GM11168 (cell line): ENCODE measurements around the gene PDCD5.

Source experiments
- in situ Hi-C: fragments of 300-500 bp; cut with MboI; formaldehyde crosslinking; loops from one replicate; pipeline ENCODE4 v1.12.0; 2022; ENCODE audit warnings: low sequenced_read_pairs; ENCODE audit not compliant: unreplicated experiment

Gene PDCD5

DNA sequence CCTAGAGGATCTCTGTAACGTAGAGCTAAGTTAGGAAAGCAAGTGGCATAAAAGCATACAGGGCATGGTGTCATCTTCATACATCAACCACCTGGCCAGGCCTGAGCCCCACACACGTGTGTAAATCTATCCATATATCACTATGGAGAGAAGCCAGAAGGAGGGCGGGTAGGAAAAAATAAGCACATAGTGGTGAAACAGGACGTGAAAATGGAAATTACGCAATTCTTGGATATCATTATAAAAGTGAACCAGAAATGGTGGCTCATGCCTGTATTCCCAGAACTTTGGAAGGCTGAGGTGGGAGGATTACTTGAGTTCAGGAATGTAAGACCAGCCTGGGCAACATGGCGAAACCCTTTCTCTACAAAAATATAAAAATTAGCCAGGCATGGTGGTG lies 43.4 kb downstream of the PDCD5 start:
- in situ Hi-C loops, result no loop called here

GRCh38 chr19:32626969-32627368 lies 46.0 kb downstream of the PDCD5 start:
- in situ Hi-C loops, result no loop called here

GRCh38 chr19:32627714-32628270 lies 46.8 kb downstream of the PDCD5 start:
- in situ Hi-C loops, result no loop called here

- in situ Hi-C loops, result no loop called here
Observed at GRCh38 chr19:32630338-32630737, 49.3 kb downstream of the PDCD5 start.

DNA sequence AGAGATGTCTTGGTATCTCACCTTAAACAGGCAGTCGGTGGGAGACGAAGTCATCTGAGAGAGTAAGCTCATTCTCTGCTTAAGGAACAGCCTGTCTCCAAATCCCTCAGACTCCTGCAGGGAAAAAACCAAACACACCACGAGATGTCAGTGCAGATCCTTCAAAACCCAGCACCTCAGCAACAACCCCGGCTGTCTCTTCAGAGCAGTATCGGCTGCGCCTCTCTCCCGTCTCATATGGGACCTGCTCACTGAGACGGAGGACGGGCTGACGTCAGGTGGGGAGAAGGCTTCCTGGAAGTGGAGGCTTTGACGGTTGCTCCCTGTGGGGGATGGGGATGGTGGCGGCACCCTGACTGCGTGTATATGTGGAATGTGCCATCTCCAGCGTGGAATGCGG lies 50.4 kb downstream of the PDCD5 start:
- in situ Hi-C loops, result no loop called here
